Activated CD4-positive, alpha-beta T cell treated with anti-CD3 and anti-CD28 coated beads, Interleukin-2, amount 10 ng/mL, durations not matched to agents 7 days and 5 days (primary cell): Measurements from ENCODE around the gene MYCBPAP. TPM values are rescaled to one million over a fixed set of nuclear protein-coding genes. Genes with fewer than 3 reads are reported as not detected.
A peak's percentile ranks its signal among the peaks of the same experiment; 100 is the strongest.

Experiments
- CTCF ChIA-PET: fragments of 350-600 bp; sonication (Branson Sonifier 250); formaldehyde crosslinking; loops from one replicate; lab custom pipeline; 2021; ENCODE audit warnings: antibody characterized with exemption; lab: Charles Lee
- POLR2A ChIA-PET: fragments of 350-600 bp; sonication (Branson Sonifier 250); formaldehyde crosslinking; loops from one replicate; lab custom pipeline; 2021; ENCODE audit warnings: antibody characterized with exemption; lab: Charles Lee
- DNase-seq: peaks from one replicate; pipeline ENCODE4 v3.0.0-alpha.2; 2020
- H3K27ac Mint-ChIP-seq: one replicate; pipeline ENCODE4 v1.8.0; 2021; ENCODE audit warnings: mild to moderate bottlenecking, moderate library complexity, mixed read lengths
- H3K27me3 Mint-ChIP-seq: one replicate; pipeline ENCODE4 v1.8.0; 2021; ENCODE audit warnings: mixed read lengths
- H3K36me3 Mint-ChIP-seq: one replicate; pipeline ENCODE4 v1.8.0; 2021; ENCODE audit warnings: low read depth, mixed read lengths
- H3K4me1 Mint-ChIP-seq: one replicate; pipeline ENCODE4 v1.8.0; 2021; ENCODE audit warnings: mixed read lengths
- H3K4me3 Mint-ChIP-seq: one replicate; pipeline ENCODE4 v1.8.0; 2021; ENCODE audit warnings: mild to moderate bottlenecking, moderate library complexity, mixed read lengths
- H3K9me3 Mint-ChIP-seq: one replicate; pipeline ENCODE4 v1.8.0; 2021; ENCODE audit warnings: mixed read lengths
- total RNA-seq, 2 experiments: library from RNA; stranded (reverse); gene quantifications; one replicate each; pipeline ENCODE4 v1.2.3, GENCODE V29; 2021

Gene MYCBPAP
- total RNA-seq, 2 experiments from 2014 or later, result 3.0 to 4.8 TPM

DNA sequence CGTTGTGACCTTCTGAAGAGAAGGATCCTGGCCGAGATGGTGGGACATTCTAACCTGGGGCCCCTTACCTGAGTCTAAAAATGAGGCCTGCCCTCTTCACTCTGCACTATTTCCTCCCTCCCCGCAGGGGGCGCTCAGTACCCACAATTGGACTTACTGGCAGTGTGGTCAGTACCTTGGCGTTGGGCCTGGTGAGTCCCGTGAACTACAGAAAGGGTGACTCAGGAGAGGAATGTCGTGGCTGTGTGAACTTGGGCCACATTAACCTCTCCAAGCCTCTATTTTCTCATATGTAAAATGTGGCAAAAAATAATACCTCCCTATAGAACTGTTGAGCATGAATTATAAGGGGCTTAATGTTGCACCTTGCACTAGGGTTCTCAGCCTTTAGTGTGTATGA, 25.7 kb upstream of the MYCBPAP start:
- Mint-ChIP-seq H3K9me3 (no peaks in the 10 kb centered on the region), H3K4me1 (peaks cover 22% of the 10 kb centered on the region), H3K4me3 (no peak overlapping the region), H3K27me3 (no peaks in the 10 kb centered on the region), H3K27ac (no peak overlapping the region), H3K36me3 (peaks cover 2% of the 10 kb centered on the region)
- CTCF ChIA-PET, result interaction anchor here (0.7 to 1.7 kb wide), 8 partner anchors 19 to 187 kb away, joined by 3 to 4 read pairs (median 3); no protein-coding TSS in a partner anchor
- peak; percentile 79 for DNase-seq
- POLR2A ChIA-PET, result no interaction called here

DNA sequence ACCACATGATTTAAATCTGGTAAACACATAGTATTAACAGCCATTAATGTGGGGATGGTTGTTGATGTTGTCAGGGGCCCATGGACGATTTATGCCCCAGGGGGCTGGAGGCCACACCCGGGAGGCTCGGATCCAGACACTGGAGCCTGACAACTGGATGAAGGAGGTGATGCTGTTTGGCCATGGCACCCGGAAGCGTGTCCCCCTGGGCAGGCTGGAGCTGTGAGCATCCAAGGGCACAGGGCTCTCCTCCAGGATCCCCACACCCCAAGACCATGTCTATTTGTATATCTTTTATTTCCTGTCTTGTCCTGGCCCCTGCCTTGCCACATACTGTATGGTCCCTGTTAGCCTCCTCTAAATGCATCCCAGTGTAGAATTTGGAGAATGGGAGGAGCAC, 25.0 kb upstream of the MYCBPAP start:
- Mint-ChIP-seq H3K4me1 (peaks cover 17% of the 10 kb centered on the region), H3K4me3 (no peak overlapping the region), H3K27ac (no peak overlapping the region), H3K27me3 (no peaks in the 10 kb centered on the region), H3K9me3 (no peaks in the 10 kb centered on the region), H3K36me3 (peaks cover 2% of the 10 kb centered on the region)
- ChIA-PET CTCF (interaction anchor here (0.6 to 1.6 kb wide), 9 partner anchors 10 to 186 kb away, joined by 3 to 5 read pairs (median 3); no protein-coding TSS in a partner anchor), POLR2A (no interaction called here)
- no peak for DNase-seq

DNA sequence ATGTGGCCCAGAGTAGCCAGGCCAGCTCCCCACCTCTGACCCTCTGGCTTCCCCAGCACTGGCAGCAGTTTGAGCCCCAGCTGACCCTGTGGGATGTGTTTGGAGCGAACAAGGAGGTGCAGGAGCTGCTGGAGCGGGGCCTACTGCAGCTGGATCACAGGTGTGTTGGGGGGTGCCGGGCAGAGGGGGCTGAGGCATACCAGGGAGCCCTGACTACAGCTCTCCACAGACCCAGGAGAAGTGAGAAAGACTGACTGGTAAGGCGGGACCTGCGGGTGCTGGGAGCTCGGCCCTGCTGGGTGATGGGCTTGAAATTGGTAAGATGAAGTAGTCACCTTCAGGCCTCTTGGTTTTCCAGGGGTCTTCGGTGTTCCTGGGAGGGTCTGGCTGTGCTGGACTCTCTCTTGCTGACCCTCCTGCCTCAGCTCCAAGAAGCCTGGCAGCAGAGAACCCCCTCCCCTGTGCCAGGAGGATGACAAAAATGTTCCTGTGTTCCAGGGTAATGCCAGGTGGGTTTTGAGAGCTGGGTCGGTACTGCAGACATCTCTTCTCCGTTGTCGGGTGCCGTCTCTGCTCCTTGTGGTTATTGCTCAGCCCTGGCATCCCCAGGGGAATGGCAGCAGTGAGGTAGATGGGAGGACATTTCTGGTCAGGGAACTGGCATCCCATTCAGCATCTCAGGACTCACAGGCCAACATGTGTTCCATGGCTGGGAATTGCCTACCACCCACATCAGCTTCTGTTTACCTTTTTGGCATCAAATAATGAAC, 23.7 kb upstream of the MYCBPAP start:
- no peak overlapping the region for H3K4me3 Mint-ChIP-seq
- no peaks in the 10 kb centered on the region for H3K9me3 Mint-ChIP-seq
- no peak overlapping the region for H3K27ac Mint-ChIP-seq
- H3K36me3 Mint-ChIP-seq, result peaks cover 2% of the 10 kb centered on the region
- H3K4me1 Mint-ChIP-seq, result peaks cover 12% of the 10 kb centered on the region
- DNase-seq, result no peak
- no peaks in the 10 kb centered on the region for H3K27me3 Mint-ChIP-seq
- POLR2A ChIA-PET, result no interaction called here
- CTCF ChIA-PET, result interaction anchor here (0.9 to 1.6 kb wide), 5 partner anchors 14 to 213 kb away, joined by 3 to 5 read pairs (median 3); no protein-coding TSS in a partner anchor

- no peak overlapping the region for H3K27ac Mint-ChIP-seq
- no peak for DNase-seq
- CTCF ChIA-PET, result interaction anchor here (0.6 to 1.6 kb wide), 9 partner anchors 8 to 191 kb away, joined by 3 to 9 read pairs (median 3); no protein-coding TSS in a partner anchor
- H3K4me3 Mint-ChIP-seq, result no peak overlapping the region
- no peaks in the 10 kb centered on the region for H3K4me1 Mint-ChIP-seq
- no peaks in the 10 kb centered on the region for H3K9me3 Mint-ChIP-seq
- POLR2A ChIA-PET, result no interaction called here
- no peaks in the 10 kb centered on the region for H3K27me3 Mint-ChIP-seq
- peaks cover 2% of the 10 kb centered on the region for H3K36me3 Mint-ChIP-seq
These were observed 20.8 kb upstream of the MYCBPAP start for GRCh38 chr17:50487213-50488096.

GRCh38 chr17:50488880-50489279, 19.4 kb upstream of the MYCBPAP start:
- Mint-ChIP-seq H3K4me3 (no peak overlapping the region), H3K9me3 (no peaks in the 10 kb centered on the region), H3K27ac (no peak overlapping the region), H3K36me3 (peaks cover 2% of the 10 kb centered on the region), H3K27me3 (peaks cover 2% of the 10 kb centered on the region), H3K4me1 (no peaks in the 10 kb centered on the region)
- no peak for DNase-seq
- POLR2A ChIA-PET, result no interaction called here
- CTCF ChIA-PET, result interaction anchor here (1.4 to 1.6 kb wide), 3 partner anchors 9 to 21 kb away, joined by 3 to 9 read pairs (median 6); no protein-coding TSS in a partner anchor

DNA sequence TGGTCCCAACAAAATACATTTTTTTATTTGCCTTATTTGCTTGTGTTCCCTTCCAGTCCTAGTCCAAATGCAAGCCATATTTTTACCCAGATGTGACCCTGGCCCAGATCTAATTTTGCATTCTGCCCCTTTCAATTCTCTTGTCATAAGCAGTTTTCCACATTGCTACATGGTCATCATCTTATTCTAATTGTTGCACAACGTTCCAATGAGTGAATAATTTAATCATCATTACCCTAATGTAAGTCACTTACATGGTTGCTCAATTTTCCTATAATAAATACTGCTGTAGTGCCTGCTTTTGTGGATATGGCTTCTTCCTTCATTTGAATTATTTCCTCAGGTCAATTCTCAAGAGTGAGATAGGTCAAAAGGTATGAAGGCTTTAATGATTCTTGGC, 16.7 kb upstream of the MYCBPAP start:
- Mint-ChIP-seq H3K9me3 (no peaks in the 10 kb centered on the region), H3K27me3 (peaks cover 3% of the 10 kb centered on the region), H3K4me3 (no peak overlapping the region), H3K27ac (no peak overlapping the region), H3K36me3 (no peaks in the 10 kb centered on the region), H3K4me1 (no peaks in the 10 kb centered on the region)
- CTCF ChIA-PET, result no interaction called here
- DNase-seq, result no peak
- POLR2A ChIA-PET, result no interaction called here

- POLR2A ChIA-PET, result no interaction called here
- Mint-ChIP-seq H3K36me3 (no peaks in the 10 kb centered on the region), H3K9me3 (no peaks in the 10 kb centered on the region), H3K27me3 (peaks cover 3% of the 10 kb centered on the region), H3K27ac (no peak overlapping the region), H3K4me1 (no peaks in the 10 kb centered on the region), H3K4me3 (no peak overlapping the region)
- DNase-seq, result no peak
- CTCF ChIA-PET, result interaction anchor here (1.2 kb wide), 1 partner anchor 23 kb away, joined by 3 read pairs; no protein-coding TSS in a partner anchor
These were observed 16.0 kb upstream of the MYCBPAP start for GRCh38 chr17:50492214-50492613.

GRCh38 chr17:50493744-50494143, 14.5 kb upstream of the MYCBPAP start:
- H3K9me3 Mint-ChIP-seq, result no peaks in the 10 kb centered on the region
- peaks cover 3% of the 10 kb centered on the region for H3K27me3 Mint-ChIP-seq
- no peak overlapping the region for H3K27ac Mint-ChIP-seq
- no peak for DNase-seq
- ChIA-PET CTCF (interaction anchor here (0.6 to 1.6 kb wide), 4 partner anchors 11 to 189 kb away, joined by 3 to 5 read pairs (median 4); partner anchors contain the start of gene LRRC59), POLR2A (no interaction called here)
- no peaks in the 10 kb centered on the region for H3K4me1 Mint-ChIP-seq
- no peak overlapping the region for H3K4me3 Mint-ChIP-seq
- no peaks in the 10 kb centered on the region for H3K36me3 Mint-ChIP-seq

DNA sequence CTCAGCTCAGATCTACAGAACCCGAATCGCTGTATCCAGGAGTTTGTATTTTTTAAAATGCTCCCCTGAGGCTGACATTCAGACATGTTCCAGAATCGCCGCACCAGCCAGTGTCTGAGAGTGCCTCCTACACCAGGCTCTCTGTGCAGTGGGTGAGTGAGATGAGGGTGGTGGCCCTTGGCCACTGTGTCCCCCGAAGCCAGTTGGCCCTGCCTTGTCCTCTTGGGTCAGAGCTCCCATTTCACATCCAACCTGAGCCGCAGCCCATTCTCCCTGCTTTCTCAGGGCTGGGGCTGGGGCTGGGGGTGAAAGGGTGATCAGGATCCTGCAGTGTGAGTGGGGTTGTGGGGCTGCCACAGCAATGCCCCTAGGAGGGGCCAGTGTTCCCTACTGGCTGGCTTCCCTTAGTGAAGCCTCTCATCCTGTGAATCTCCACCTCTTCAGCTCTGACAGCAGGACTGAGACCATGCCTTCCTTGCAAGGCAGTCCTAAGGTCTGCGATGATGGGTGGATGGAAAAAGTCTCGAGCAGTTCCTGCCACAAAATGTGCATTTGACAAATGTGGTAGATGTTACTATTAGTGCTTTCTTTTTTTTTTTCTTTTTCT, 12.9 kb upstream of the MYCBPAP start:
- H3K4me1 Mint-ChIP-seq, result no peaks in the 10 kb centered on the region
- H3K4me3 Mint-ChIP-seq, result no peak overlapping the region
- no peak for DNase-seq
- H3K27me3 Mint-ChIP-seq, result peaks cover 3% of the 10 kb centered on the region
- no peaks in the 10 kb centered on the region for H3K36me3 Mint-ChIP-seq
- POLR2A ChIA-PET, result no interaction called here
- H3K9me3 Mint-ChIP-seq, result no peaks in the 10 kb centered on the region
- H3K27ac Mint-ChIP-seq, result no peak overlapping the region
- CTCF ChIA-PET, result interaction anchor here (1.0 kb wide), 1 partner anchor 16 kb away, joined by 3 read pairs; no protein-coding TSS in a partner anchor

DNA sequence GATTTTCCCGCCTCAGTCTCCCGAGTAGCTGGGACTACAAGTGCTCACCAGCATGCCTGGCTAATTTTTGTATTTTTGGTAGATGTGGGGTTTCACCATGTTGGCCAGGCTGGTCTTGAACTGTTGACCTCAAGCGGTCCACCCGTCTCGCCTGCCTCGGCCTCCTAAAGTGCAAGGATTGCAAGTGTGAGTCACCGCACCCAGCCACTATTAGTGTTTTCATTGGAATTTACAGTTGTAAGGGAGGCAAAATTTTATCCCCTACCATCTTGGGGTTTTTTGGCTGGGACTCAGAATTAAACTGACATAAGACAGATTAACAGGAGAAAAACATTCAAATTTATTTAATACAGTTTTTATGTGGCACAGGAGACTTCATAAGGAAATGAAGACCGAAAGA, 12.3 kb upstream of the MYCBPAP start:
- ChIA-PET CTCF (interaction anchor here (1.0 kb wide), 1 partner anchor 16 kb away, joined by 3 read pairs; no protein-coding TSS in a partner anchor), POLR2A (no interaction called here)
- Mint-ChIP-seq H3K4me3 (no peak overlapping the region), H3K27ac (no peak overlapping the region), H3K4me1 (no peaks in the 10 kb centered on the region), H3K9me3 (no peaks in the 10 kb centered on the region), H3K27me3 (peaks cover 3% of the 10 kb centered on the region), H3K36me3 (no peaks in the 10 kb centered on the region)
- no peak for DNase-seq

GRCh38 chr17:50498021-50498874, 10.0 kb upstream of the MYCBPAP start:
- no peak overlapping the region for H3K27ac Mint-ChIP-seq
- ChIA-PET CTCF (interaction anchor here (1.5 to 1.6 kb wide), 2 partner anchors 10 to 14 kb away, joined by 5 to 6 read pairs; no protein-coding TSS in a partner anchor), POLR2A (no interaction called here)
- peaks cover 1% of the 10 kb centered on the region for H3K4me1 Mint-ChIP-seq
- H3K27me3 Mint-ChIP-seq, result peaks cover 3% of the 10 kb centered on the region
- H3K36me3 Mint-ChIP-seq, result no peaks in the 10 kb centered on the region
- H3K4me3 Mint-ChIP-seq, result no peak overlapping the region
- H3K9me3 Mint-ChIP-seq, result no peaks in the 10 kb centered on the region
- DNase-seq, result no peak
